Neural crest cell (in vitro differentiated cells): ENCODE measurements around the gene SEMA3C. TPM values are rescaled to one million over a fixed set of nuclear protein-coding genes. Genes with fewer than 3 reads are reported as not detected.

Source experiments
- DNase-seq: peaks from one replicate; pipeline ENCODE4 v3.0.0; 2021; ENCODE audit warnings: low read depth, mixed read lengths, low spot score
- H3K27ac Mint-ChIP-seq: one replicate; pipeline ENCODE4 v1.8.0; 2021; ENCODE audit warnings: mild to moderate bottlenecking, mixed read lengths; ENCODE audit not compliant: unreplicated experiment
- H3K27me3 Mint-ChIP-seq: 2 replicates; pipeline ENCODE4 v1.8.0; 2021; ENCODE audit warnings: low read depth, mild to moderate bottlenecking, mixed read lengths
- H3K36me3 Mint-ChIP-seq: 2 replicates; pipeline ENCODE4 v1.8.0; 2021; ENCODE audit warnings: low read depth, mild to moderate bottlenecking, mixed read lengths
- H3K4me1 Mint-ChIP-seq: 2 replicates; pipeline ENCODE4 v1.8.0; 2021; ENCODE audit warnings: mixed read lengths
- H3K4me3 Mint-ChIP-seq: one replicate; pipeline ENCODE4 v1.8.0; 2021; ENCODE audit warnings: mild to moderate bottlenecking, mixed read lengths
- H3K9me3 Mint-ChIP-seq: 2 replicates; pipeline ENCODE4 v1.8.0; 2021; ENCODE audit warnings: mixed read lengths
- CTCF ChIP-seq: fragments of 200-600 bp; sonication (generic); conservative IDR thresholded peaks from 2 replicates; pipeline ENCODE4 v1.5.0; 2021; ENCODE audit warnings: antibody characterized with exemption, mild to moderate bottlenecking
- total RNA-seq: library from RNA; stranded (reverse); gene quantifications from 2 replicates; pipeline ENCODE4 v1.2.1, GENCODE V29; 2021

SEMA3C gene
- total RNA-seq, 1 donor from 2014 or later: 36.6 TPM

DNA sequence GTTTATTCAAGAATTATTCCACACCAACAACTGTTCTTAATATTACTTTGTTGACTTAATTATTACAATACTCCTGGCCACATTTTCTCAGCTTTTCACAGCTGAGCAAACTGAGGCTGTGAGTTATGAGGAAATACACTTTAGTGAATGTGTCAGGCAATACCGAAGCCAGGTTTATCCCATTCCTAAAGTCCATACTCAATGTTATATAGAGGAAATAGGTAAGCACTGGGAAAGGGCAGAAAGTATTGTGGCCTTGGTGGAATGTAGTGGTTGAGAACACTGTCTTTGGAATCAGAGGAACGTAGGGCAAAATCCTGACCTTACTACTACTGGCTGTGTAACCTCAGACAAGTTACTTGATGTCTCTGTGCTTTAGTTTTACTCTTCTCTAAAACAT is 169.6 kb downstream of the SEMA3C start:
- Mint-ChIP-seq H3K27ac (no peak overlapping the region), H3K4me3 (no peak overlapping the region), H3K9me3 (no peaks in the 10 kb centered on the region), H3K36me3 (peaks cover 4% of the 10 kb centered on the region), H3K4me1 (peaks cover 26% of the 10 kb centered on the region), H3K27me3 (no peaks in the 10 kb centered on the region)
- TF ChIP-seq CTCF: no peak
- DNase-seq: no peak

GRCh38 chr7:80748363-80749042 is 170.3 kb downstream of the SEMA3C start:
- TF ChIP-seq CTCF: no peak
- H3K9me3 Mint-ChIP-seq: no peaks in the 10 kb centered on the region
- no peak for DNase-seq
- H3K27me3 Mint-ChIP-seq: no peaks in the 10 kb centered on the region
- peaks cover 26% of the 10 kb centered on the region for H3K4me1 Mint-ChIP-seq
- peaks cover 4% of the 10 kb centered on the region for H3K36me3 Mint-ChIP-seq
- peak overlapping the region; percentile 65 for H3K4me3 Mint-ChIP-seq
- H3K27ac Mint-ChIP-seq: peak overlapping the region; percentile 96

DNA sequence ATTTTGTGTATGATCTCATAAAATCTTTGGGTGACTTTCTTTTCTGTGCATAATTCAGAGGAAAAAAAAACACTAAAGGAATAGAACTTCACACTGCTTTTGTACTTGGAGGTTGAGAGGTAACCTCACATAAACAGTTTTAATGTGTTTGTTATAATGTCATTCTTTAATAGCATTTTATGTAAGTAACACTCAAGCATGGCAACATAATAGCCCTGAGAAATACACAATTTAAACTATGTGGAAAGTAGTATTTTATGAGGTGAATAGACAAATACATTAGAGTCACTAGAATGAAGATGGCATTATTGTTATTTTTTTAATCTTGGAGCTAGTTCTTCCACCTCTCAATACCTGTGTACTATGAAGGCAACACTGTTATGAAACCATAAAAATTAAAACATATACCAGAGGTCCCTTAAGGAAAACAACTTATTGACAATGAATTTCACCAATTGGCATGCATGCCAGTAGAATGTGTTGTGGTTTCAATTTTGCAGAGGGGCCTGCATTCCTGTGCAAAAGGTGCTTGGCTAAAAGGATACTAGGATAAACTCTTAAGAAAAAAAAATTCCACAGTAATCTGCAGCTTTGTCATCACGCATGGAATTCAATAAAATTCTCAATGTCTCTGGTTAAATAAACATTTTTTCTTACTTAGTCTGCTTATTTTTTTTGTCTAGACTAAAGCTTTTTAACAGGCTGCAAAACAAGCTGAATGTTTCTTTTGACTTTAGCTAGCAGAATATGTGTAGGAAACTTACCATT is 177.9 kb downstream of the SEMA3C start:
- H3K27ac Mint-ChIP-seq: no peak overlapping the region
- no peaks in the 10 kb centered on the region for H3K9me3 Mint-ChIP-seq
- peaks cover 2% of the 10 kb centered on the region for H3K36me3 Mint-ChIP-seq
- no peak for DNase-seq
- no peak for TF ChIP-seq CTCF
- no peaks in the 10 kb centered on the region for H3K27me3 Mint-ChIP-seq
- no peaks in the 10 kb centered on the region for H3K4me1 Mint-ChIP-seq
- H3K4me3 Mint-ChIP-seq: no peak overlapping the region

DNA sequence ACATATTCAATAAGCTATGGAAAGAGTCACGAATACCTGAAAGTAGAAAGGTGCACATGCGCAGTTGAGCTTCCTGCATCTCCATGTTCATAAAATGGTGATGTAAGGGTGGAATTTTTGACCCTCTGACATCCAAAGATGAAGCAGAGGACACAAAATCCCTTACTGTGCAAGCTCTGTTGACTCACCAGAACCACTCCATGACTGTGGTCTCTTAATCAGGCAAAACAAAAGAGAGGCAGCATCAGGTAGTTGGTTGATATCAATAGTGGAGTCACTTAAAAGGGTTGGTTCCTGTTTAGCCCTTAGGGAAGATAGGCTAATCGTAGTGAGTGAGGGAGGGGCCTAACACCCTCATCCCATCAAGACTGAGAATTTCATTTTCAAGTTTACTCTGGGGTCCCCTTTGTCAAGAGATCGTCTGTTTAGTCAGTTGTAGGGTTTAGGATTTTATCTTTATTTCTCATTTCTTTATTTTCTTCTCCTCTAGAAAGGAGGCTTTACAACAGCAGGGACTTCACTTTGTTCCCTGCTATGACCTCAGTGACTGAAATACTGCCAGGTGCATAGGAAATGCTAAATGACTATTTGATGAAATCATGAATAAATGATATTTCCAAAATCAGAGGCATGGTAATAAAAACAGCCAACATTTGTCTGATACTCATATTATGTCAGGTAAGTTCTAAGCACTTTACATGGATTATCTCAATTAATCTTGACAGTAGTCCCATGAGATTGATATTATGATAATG is 182.3 kb downstream of the SEMA3C start:
- Mint-ChIP-seq H3K27ac (no peak overlapping the region), H3K27me3 (no peaks in the 10 kb centered on the region), H3K36me3 (no peaks in the 10 kb centered on the region), H3K4me1 (peaks cover 2% of the 10 kb centered on the region), H3K4me3 (no peak overlapping the region), H3K9me3 (no peaks in the 10 kb centered on the region)
- no peak for TF ChIP-seq CTCF
- DNase-seq: no peak

DNA sequence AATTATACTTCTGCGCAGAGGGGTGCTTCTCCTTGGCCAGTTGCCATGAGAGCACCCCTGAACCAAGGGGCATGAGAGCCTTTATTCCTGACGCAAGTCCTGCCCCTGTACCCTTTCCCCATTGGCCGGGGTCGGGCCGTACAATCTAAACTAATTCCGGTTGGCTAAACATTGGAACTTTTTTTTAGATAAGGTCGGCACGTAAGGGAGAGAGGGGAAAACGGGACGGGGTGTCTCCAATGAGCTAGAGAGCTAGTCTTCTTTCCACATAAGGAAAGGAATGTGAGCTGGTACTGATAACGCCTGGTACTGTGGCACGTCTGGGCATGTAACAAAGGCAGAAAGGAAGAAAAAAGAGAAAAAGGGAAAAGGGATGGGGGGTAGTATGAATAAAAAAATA is 183.5 kb downstream of the SEMA3C start:
- no peak for TF ChIP-seq CTCF
- Mint-ChIP-seq H3K36me3 (peaks cover 3% of the 10 kb centered on the region), H3K9me3 (no peaks in the 10 kb centered on the region), H3K4me3 (no peak overlapping the region), H3K27me3 (no peaks in the 10 kb centered on the region), H3K27ac (no peak overlapping the region), H3K4me1 (peaks cover 3% of the 10 kb centered on the region)
- no peak for DNase-seq
